Osteocyte (in vitro differentiated cells): Measurements from ENCODE around the gene NOC2L. TPM values are rescaled to one million over a fixed set of nuclear protein-coding genes. Genes with fewer than 3 reads are reported as not detected.
"Not testable (repeated sequence)": the region's sequence is repeated elsewhere in the genome, so short reads cannot be mapped to it uniquely, and the experiment has no call there.

Source experiments
- DNase-seq: peaks from one replicate; pipeline ENCODE4 v3.0.0; 2021; ENCODE audit warnings: mixed read lengths; ENCODE audit not compliant: unreplicated experiment; ENCODE audit errors: extremely low spot score
- H3K27ac Mint-ChIP-seq: one replicate; pipeline ENCODE4 v1.8.0; 2021; ENCODE audit warnings: mild to moderate bottlenecking, mixed read lengths; ENCODE audit not compliant: unreplicated experiment
- H3K27me3 Mint-ChIP-seq: one replicate; pipeline ENCODE4 v1.8.0; 2021; ENCODE audit warnings: mixed read lengths; ENCODE audit not compliant: unreplicated experiment
- H3K36me3 Mint-ChIP-seq: one replicate; pipeline ENCODE4 v1.8.0; 2021; ENCODE audit warnings: mixed read lengths; ENCODE audit not compliant: unreplicated experiment
- H3K4me1 Mint-ChIP-seq: one replicate; pipeline ENCODE4 v1.8.0; 2021; ENCODE audit warnings: mixed read lengths; ENCODE audit not compliant: unreplicated experiment
- H3K4me3 Mint-ChIP-seq: one replicate; pipeline ENCODE4 v1.8.0; 2021; ENCODE audit warnings: mild to moderate bottlenecking, moderate library complexity, mixed read lengths; ENCODE audit not compliant: unreplicated experiment
- H3K9me3 Mint-ChIP-seq: one replicate; pipeline ENCODE4 v1.8.0; 2021; ENCODE audit warnings: mixed read lengths; ENCODE audit not compliant: unreplicated experiment
- CTCF ChIP-seq: fragments of 200-600 bp; sonication (generic); IDR thresholded peaks from 2 replicates; pipeline ENCODE4 v1.5.0; 2021; ENCODE audit warnings: antibody characterized with exemption, mild to moderate bottlenecking, moderate library complexity
- total RNA-seq: library from RNA; stranded (reverse); gene quantifications from 2 replicates; pipeline ENCODE4 v1.2.1, GENCODE V29; 2021

Gene NOC2L
- total RNA-seq, 1 donor from 2014 or later, result 60.5 TPM

GRCh38 chr1:991895-992294 is 32.8 kb upstream of the NOC2L start:
- Mint-ChIP-seq H3K27ac (no peak overlapping the region), H3K9me3 (peaks cover 4% of the 10 kb centered on the region)

GRCh38 chr1:991275-991674 is 32.2 kb upstream of the NOC2L start:
- not testable (repeated sequence) for H3K36me3 Mint-ChIP-seq, H3K27ac Mint-ChIP-seq, DNase-seq, H3K27me3 Mint-ChIP-seq, H3K4me3 Mint-ChIP-seq, H3K4me1 Mint-ChIP-seq, H3K9me3 Mint-ChIP-seq

More at GRCh38 chr1:991895-992294, 32.8 kb upstream of the NOC2L start:
- H3K36me3 Mint-ChIP-seq, result peaks cover 5% of the 10 kb centered on the region
- H3K27me3 Mint-ChIP-seq, result no peaks in the 10 kb centered on the region
- DNase-seq, result no peak
- no peak overlapping the region for H3K4me3 Mint-ChIP-seq
- TF ChIP-seq CTCF, result no peak
- H3K4me1 Mint-ChIP-seq, result peaks cover 4% of the 10 kb centered on the region

GRCh38 chr1:988061-988460 is 29.0 kb upstream of the NOC2L start:
- not testable (repeated sequence) for DNase-seq, H3K4me1 Mint-ChIP-seq, H3K27me3 Mint-ChIP-seq, H3K9me3 Mint-ChIP-seq, H3K27ac Mint-ChIP-seq, H3K4me3 Mint-ChIP-seq, H3K36me3 Mint-ChIP-seq

GRCh38 chr1:985126-985525 is 26.1 kb upstream of the NOC2L start:
- Mint-ChIP-seq H3K4me1 (no peaks in the 10 kb centered on the region), H3K27ac (no peak overlapping the region), H3K36me3 (no peaks in the 10 kb centered on the region), H3K27me3 (no peaks in the 10 kb centered on the region), H3K4me3 (no peak overlapping the region), H3K9me3 (no peaks in the 10 kb centered on the region)
- no peak for TF ChIP-seq CTCF
- DNase-seq, result no peak

GRCh38 chr1:984476-984814 is 25.4 kb upstream of the NOC2L start:
- no peaks in the 10 kb centered on the region for H3K36me3 Mint-ChIP-seq
- no peak overlapping the region for H3K4me3 Mint-ChIP-seq
- no peaks in the 10 kb centered on the region for H3K9me3 Mint-ChIP-seq
- H3K4me1 Mint-ChIP-seq, result no peaks in the 10 kb centered on the region
- no peak for DNase-seq
- H3K27ac Mint-ChIP-seq, result no peak overlapping the region
- TF ChIP-seq CTCF, result no peak
- H3K27me3 Mint-ChIP-seq, result no peaks in the 10 kb centered on the region

- Mint-ChIP-seq H3K36me3 (no peaks in the 10 kb centered on the region), H3K4me1 (no peaks in the 10 kb centered on the region), H3K27ac (no peak overlapping the region), H3K27me3 (no peaks in the 10 kb centered on the region), H3K9me3 (no peaks in the 10 kb centered on the region), H3K4me3 (no peak overlapping the region)
- TF ChIP-seq CTCF, result peak; percentile 96
- no peak for DNase-seq
Observed at GRCh38 chr1:983798-984475, 24.9 kb upstream of the NOC2L start.
